ENCODE measurements around the gene COLEC12.
"Not testable (repeated sequence)": the region's sequence is repeated elsewhere in the genome, so short reads cannot be mapped to it uniquely, and the experiment has no call there.

COLEC12 gene

GRCh38 chr18:421247-422155, 79.0 kb downstream of the COLEC12 start:
- ATAC-seq (no peak), DNase-seq (no peak)
- Mint-ChIP-seq H3K4me3 (no peak overlapping the region), H3K27ac (no peak overlapping the region), H3K9me3 (no peaks in the 10 kb centered on the region), H3K4me1 (no peaks in the 10 kb centered on the region), H3K27me3 (no peaks in the 10 kb centered on the region)

DNA sequence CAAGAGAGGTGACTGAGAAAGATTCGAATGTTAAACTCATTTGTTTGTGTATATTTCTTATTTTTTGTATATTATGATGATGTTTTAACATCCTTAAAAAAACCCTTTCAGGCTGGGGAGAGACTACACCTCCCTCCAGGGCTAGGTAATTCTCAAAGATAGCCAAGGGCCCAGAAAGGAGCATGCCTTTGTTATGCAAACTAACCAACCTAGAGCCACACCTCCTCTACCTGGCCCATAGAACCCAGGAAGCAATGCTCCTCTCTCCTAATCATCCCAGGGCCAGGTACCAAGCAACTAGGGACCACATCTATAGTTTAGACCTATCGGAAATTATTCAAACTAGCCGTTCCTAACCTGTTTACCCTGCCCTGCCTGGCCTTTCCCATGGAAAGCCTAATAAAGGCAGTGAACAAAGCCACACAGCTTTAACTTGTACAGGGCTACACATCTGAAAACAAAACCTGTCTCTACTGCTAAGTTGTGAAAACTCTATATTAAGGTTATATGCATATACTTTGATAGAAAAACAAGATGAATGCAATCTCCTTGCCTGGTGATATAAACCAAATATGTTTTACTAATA, 79.7 kb downstream of the COLEC12 start:
- DNase-seq (no peak), ATAC-seq (no peak)
- Mint-ChIP-seq H3K27me3 (no peaks in the 10 kb centered on the region), H3K4me3 (no peak overlapping the region), H3K27ac (no peak overlapping the region), H3K4me1 (peaks cover 7% of the 10 kb centered on the region), H3K9me3 (no peaks in the 10 kb centered on the region)

DNA sequence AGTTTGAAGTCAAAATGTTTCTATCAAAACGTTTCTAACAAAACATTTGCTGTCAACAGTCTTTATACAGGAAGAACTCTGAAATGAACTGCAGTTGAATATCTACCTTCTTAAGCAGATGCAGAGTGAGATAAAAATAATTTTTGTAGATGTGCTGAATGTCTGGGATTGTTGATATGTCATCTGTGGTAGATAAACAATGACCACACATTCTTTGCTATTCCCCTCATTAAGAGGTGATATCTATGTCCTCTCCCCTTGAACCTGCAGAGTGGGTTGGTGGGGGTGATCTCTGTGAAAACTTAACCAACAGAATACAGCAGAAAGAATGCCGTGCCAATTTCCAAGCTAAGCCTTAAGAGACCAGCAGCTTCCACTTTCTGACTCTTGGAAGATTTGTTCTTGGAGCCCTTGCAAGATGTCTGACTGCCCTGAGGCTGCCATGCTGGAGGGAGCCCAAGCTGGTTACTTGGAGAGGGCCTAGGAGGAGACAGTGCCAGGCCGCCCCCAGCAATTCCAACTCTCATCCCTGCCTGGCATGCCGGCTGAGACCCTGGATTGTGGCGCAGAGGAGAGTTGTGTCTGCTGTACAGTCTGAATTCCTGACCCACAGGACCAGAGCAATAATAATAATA, 80.8 kb downstream of the COLEC12 start:
- no peak for ATAC-seq
- H3K4me3 Mint-ChIP-seq: no peak overlapping the region
- no peaks in the 10 kb centered on the region for H3K9me3 Mint-ChIP-seq
- peaks cover 12% of the 10 kb centered on the region for H3K4me1 Mint-ChIP-seq
- H3K27ac Mint-ChIP-seq: no peak overlapping the region
- DNase-seq: no peak
- no peaks in the 10 kb centered on the region for H3K27me3 Mint-ChIP-seq

DNA sequence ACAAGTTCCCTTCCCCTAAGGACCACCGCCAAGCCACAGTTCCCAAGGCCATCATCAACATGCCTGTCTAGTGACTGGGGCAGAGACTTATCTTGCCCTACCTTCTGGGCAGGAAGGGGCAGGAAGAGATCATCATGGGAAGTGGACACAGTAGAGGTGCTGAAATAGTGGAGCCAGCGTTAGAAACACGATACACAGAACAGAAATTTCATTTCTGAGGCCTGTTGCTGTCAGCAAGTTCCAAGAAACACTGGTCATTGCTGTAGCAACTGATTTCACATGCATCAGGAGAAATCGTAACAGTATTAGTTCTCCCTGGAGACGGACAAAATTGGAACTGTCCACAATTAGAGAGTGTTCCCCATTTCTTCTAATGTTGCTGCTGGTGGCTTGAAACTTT, 83.0 kb downstream of the COLEC12 start:
- ATAC-seq (no peak), DNase-seq (no peak)
- Mint-ChIP-seq H3K27me3 (no peaks in the 10 kb centered on the region), H3K4me1 (peaks cover 12% of the 10 kb centered on the region), H3K27ac (no peak overlapping the region), H3K9me3 (peaks cover 0 to 7% of the 10 kb centered on the region in 2 donors), H3K4me3 (no peak overlapping the region)

GRCh38 chr18:416930-417329, 83.6 kb downstream of the COLEC12 start:
- peaks cover 0 to 7% of the 10 kb centered on the region in 2 donors for H3K9me3 Mint-ChIP-seq
- ATAC-seq: no peak
- no peak overlapping the region for H3K4me3 Mint-ChIP-seq
- peaks cover 12% of the 10 kb centered on the region for H3K4me1 Mint-ChIP-seq
- H3K27me3 Mint-ChIP-seq: peaks cover 3% of the 10 kb centered on the region
- no peak overlapping the region for H3K27ac Mint-ChIP-seq
- no peak for DNase-seq

- H3K27ac Mint-ChIP-seq: no peak overlapping the region
- peaks cover 14% of the 10 kb centered on the region for H3K27me3 Mint-ChIP-seq
- DNase-seq: no peak
These were observed 84.6 kb downstream of the COLEC12 start for GRCh38 chr18:415617-416612.

DNA sequence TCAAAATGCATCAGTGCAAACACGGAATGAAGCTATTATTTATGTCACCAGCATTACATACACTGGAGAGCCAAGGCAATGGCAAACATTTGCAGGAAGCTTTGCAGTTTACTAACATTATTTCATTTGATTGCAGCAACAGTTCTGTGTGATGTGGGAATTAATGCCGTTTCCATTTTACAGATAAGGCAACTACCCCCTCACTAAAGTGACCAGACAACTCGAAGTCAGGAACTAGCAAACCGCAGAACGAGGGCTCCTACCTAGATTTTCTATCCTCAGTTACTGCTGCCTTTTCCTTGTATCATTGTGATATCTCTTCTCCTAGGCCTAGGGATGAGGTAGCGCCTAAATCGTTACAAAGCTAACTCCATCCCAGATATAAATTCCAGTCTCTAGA, 85.5 kb downstream of the COLEC12 start:
- no peak overlapping the region for H3K27ac Mint-ChIP-seq
- peaks cover 16% of the 10 kb centered on the region for H3K27me3 Mint-ChIP-seq
- H3K4me3 Mint-ChIP-seq: no peak overlapping the region
- H3K4me1 Mint-ChIP-seq: peaks cover 12% of the 10 kb centered on the region
- DNase-seq (no peak), ATAC-seq (no peak)
- peaks cover 0 to 17% of the 10 kb centered on the region in 2 donors for H3K9me3 Mint-ChIP-seq

More at GRCh38 chr18:415617-416612, 84.6 kb downstream of the COLEC12 start:
- ATAC-seq: no peak
- peaks cover 0 to 17% of the 10 kb centered on the region in 2 donors for H3K9me3 Mint-ChIP-seq
- peaks cover 12% of the 10 kb centered on the region for H3K4me1 Mint-ChIP-seq
- H3K4me3 Mint-ChIP-seq: no peak overlapping the region

- Mint-ChIP-seq H3K4me1 (peaks cover 12% of the 10 kb centered on the region), H3K27ac (no peak overlapping the region), H3K27me3 (peaks cover 16% of the 10 kb centered on the region), H3K9me3 (peaks cover 0 to 17% of the 10 kb centered on the region in 2 donors), H3K4me3 (no peak overlapping the region)
- no peak for ATAC-seq
- DNase-seq: no peak
These were observed 87.3 kb downstream of the COLEC12 start for GRCh38 chr18:413233-413632.

DNA sequence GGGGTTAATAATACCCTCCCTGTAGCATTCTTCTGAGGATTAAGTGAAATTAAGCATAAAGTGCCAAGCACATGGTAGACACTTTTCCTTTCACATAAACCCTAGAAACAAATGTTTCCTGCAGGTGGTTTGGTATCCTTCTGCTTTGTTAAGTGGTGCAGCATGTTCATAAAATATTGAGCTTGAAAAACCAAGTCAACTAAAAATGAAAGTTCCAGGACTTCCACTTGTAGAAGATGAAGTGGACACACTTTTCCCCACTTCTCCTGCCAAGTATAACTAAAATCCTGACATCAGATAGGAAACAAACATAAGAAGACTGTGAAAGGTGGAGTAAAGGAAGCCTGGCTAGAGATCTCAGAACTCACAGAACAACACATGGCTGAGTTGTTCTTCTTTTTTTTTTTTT, 90.5 kb downstream of the COLEC12 start:
- Mint-ChIP-seq H3K4me3 (no peak overlapping the region), H3K9me3 (peaks cover 13 to 21% of the 10 kb centered on the region in 2 donors), H3K27me3 (peaks cover 25% of the 10 kb centered on the region), H3K4me1 (no peaks in the 10 kb centered on the region), H3K27ac (no peak overlapping the region)
- DNase-seq: no peak
- no peak for ATAC-seq

GRCh38 chr18:408367-408766, 92.1 kb downstream of the COLEC12 start:
- H3K9me3 Mint-ChIP-seq: peaks cover 16 to 26% of the 10 kb centered on the region in 2 donors
- ATAC-seq (no peak), DNase-seq (no peak)
- no peak overlapping the region for H3K4me3 Mint-ChIP-seq
- H3K27me3 Mint-ChIP-seq: peaks cover 25% of the 10 kb centered on the region
- no peak overlapping the region for H3K27ac Mint-ChIP-seq
- no peaks in the 10 kb centered on the region for H3K4me1 Mint-ChIP-seq

- H3K4me3 Mint-ChIP-seq: no peak overlapping the region
- H3K4me1 Mint-ChIP-seq: no peaks in the 10 kb centered on the region
- no peak for DNase-seq
- no peak for ATAC-seq
- H3K27me3 Mint-ChIP-seq: peaks cover 25% of the 10 kb centered on the region
- H3K27ac Mint-ChIP-seq: no peak overlapping the region
- H3K9me3 Mint-ChIP-seq: peaks cover 16 to 23% of the 10 kb centered on the region in 2 donors
These were observed 92.8 kb downstream of the COLEC12 start for GRCh38 chr18:407626-408224.

GRCh38 chr18:407191-407590, 93.3 kb downstream of the COLEC12 start:
- DNase-seq (no peak), ATAC-seq (no peak)
- H3K27ac Mint-ChIP-seq: no peak overlapping the region
- no peaks in the 10 kb centered on the region for H3K4me1 Mint-ChIP-seq
- H3K4me3 Mint-ChIP-seq: no peak overlapping the region
- H3K9me3 Mint-ChIP-seq: peaks cover 16 to 20% of the 10 kb centered on the region in 2 donors
- peaks cover 24% of the 10 kb centered on the region for H3K27me3 Mint-ChIP-seq

GRCh38 chr18:406677-407076, 93.8 kb downstream of the COLEC12 start:
- no peak overlapping the region for H3K4me3 Mint-ChIP-seq

DNA sequence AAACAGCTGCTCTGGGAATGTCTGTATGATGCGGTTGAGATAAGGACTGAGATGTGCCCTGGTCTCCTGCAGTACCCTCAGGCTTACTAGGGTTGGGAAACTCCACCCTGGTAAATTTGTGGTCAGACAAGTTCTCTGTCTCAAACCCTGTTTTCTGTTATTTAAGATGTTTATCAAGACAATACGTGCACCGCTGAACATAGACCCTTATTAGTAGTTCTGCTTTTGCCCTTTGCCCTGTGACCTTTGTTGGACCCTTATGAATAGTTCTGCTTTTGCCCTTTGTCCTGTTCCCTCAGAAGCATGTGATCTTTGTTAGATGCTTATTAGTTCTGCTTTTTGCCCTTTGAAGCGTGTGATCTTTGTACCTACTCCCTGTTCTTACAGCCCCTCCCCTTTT, 95.5 kb downstream of the COLEC12 start:
- not testable (repeated sequence) for H3K4me1 Mint-ChIP-seq, H3K27me3 Mint-ChIP-seq, H3K4me3 Mint-ChIP-seq, DNase-seq, ATAC-seq
- H3K27ac Mint-ChIP-seq: peak overlapping the region in 1 of 2 donors; percentile 21
- peaks cover 10 to 16% of the 10 kb centered on the region in 2 donors for H3K9me3 Mint-ChIP-seq

More at GRCh38 chr18:406677-407076, 93.8 kb downstream of the COLEC12 start:
- Mint-ChIP-seq H3K4me1 (no peaks in the 10 kb centered on the region), H3K27me3 (peaks cover 19% of the 10 kb centered on the region), H3K9me3 (peaks cover 16 to 17% of the 10 kb centered on the region in 2 donors), H3K27ac (no peak overlapping the region)
- ATAC-seq: no peak
- DNase-seq: no peak
